NCI-H524 (cell line): ENCODE data around the gene SPRTN.
A peak's percentile ranks its signal among the peaks of the same experiment; 100 is the strongest.
"Not testable (repeated sequence)": the region's sequence is repeated elsewhere in the genome, so short reads cannot be mapped to it uniquely, and the experiment has no call there.

Experiments used
- DNase-seq, 2 experiments: peaks; one replicate each; lab custom pipeline; 2025; lab: John Stamatoyannopoulos, UW

The SPRTN gene

DNA sequence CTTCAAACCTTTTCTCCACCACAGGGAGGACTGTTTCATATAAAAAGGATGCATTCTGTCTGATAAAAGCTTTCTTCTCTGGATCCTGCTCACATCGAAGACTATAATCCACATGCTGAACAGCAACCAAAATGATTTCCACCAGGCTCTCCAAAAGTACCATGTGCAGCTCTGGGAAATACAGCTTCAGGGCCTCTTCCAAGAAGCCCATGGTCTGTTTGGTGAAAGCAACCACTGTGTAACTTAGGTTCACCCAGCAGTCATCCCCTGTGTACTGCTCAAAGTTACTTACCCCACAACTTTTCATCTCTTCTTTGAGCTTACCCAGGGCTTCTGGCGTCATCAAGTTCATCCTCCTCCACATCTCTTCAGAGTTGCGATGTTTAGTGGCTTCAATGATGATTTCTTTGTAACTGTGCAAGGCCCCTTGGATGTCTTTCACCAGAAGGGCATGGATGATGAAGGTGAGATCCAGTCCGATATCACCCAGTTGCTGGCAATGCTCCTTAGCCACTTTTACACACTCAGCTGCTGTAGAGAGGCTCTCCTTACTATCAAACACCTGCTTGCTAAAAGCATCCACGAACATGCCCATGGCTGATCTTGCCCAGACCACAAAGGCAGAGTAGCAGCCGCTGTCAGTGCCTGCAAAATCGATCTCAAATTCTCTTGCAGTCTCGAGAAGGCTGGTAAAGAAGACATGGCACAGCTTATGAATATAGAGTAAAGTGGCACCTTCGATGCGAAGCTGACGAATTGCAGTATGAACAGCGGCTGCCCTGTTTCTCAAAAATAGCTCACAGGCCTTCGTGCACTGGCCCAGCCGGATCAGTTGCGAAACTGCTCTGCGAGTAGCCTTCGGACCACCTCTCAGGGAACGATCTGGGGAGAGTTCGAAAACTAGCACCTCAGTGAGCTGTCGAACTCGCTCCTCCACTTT is 2.2 kb upstream of the SPRTN start:
- DNase-seq: peak in 1 of 2 experiments; percentile 24

DNA sequence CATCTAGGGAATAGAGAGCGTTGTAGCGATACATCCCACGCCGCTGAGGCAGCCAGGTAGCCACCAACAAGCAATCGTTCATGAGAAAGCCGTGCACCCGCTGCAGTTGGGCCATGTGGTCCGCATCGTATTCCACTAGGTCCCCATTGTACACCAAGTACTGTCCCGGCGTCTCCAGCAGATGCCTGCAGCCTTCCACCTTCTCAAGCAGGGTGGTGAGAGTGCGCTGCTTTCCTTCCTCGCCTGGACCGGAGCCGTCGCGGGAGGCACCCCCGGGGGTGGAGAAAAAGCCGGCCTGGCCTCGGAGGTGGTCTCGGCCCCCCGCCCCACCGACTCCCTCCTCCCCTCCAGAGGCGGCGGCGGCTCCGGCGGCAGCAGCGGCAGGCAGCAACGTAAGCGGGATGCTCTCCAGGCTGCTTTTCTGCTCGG is 1.0 kb upstream of the SPRTN start:
- DNase-seq: no peak

DNA sequence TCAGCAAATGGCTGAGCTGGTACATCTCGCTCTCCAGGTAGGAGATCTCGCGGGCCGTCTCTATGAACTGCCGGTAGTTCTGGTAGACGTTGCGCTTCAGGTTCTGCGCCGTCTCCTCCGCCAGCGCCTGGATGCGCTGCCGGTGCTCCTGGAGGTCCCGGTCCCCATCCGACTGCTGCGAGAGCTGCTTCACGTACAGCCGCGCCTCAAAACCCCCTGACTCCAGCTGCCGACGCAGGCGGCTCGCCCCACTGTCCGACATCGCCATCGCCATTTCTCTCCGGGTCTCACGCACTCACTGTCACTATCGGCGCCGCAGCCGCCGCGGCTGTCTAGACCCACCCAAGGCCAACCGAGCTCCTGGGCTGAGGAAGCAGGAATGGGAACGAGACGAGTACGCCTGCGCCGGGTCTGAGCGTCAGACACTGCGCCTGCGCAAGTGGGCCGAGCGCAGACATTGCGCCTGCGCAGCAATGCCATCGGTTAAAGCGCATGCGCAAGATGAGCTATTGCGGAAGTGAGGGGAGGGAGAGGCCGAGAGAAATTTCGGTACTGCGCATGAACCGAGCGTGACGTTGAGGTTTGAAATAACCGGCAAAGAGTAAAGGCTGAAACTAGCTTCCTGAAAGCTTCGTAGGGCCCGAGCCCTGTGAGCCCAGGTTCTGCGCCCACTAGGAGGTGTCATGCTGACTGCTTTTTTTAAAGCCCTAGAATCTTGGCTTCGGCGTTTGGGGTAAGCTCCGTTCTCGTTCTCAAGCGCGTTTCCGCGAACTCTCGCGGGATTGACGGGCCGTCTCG is 422 bp upstream of the SPRTN start, which contains the start of gene EXOC8:
TSS of gene EXOC8 (minus strand) at position 381 of the 798 bp plus-strand sequence. CDS start at position 274, 107 bp downstream.
- DNase-seq: peak; percentile 93 to 97

GRCh38 chr1:231340328-231341013 is 2.4 kb downstream of the SPRTN start:
- no peak for DNase-seq

DNA sequence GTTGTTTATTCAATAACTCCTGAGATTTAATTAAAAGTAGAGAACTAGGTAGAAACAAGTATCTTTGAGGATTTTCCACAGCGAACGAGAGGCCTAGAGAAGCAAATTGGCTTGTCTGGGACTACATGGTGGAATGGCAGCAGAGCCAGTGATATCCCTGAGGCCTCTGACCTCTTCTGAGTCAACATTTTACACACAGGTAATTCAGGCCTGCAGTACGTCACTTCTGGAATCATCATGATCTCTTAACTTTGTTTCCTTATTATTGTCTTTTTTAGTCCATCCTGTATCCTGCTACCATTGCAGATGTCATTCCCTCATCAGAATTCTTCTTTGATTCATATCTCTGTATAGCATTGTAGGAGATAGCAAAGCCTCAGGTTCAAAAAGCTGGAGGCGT is 9.9 kb downstream of the SPRTN start:
- DNase-seq: no peak

- DNase-seq: no peak
These were observed 10.3 kb downstream of the SPRTN start for GRCh38 chr1:231348442-231348841.

DNA sequence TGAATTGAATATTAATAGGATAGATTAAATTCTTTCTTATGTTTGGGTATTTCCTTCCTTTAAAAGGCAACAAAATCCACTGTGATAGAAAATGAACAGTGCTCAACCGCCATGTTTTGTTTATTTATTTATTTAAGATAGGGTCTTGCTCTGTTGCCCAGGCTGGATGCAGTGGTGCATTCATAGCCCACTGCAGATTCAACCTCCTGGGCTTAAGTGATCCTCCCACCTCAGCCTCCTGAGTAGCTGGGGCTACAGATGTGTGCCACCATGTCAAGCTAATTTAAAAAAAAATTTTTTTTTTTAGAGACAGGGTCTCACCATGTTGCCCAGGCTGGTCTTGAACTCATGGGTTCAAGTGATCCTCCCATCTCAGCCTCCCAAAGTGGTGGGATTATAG is 10.8 kb downstream of the SPRTN start:
- not testable (repeated sequence) for DNase-seq

- DNase-seq: no peak
These were observed 13.7 kb downstream of the SPRTN start for GRCh38 chr1:231351816-231352215.

DNA sequence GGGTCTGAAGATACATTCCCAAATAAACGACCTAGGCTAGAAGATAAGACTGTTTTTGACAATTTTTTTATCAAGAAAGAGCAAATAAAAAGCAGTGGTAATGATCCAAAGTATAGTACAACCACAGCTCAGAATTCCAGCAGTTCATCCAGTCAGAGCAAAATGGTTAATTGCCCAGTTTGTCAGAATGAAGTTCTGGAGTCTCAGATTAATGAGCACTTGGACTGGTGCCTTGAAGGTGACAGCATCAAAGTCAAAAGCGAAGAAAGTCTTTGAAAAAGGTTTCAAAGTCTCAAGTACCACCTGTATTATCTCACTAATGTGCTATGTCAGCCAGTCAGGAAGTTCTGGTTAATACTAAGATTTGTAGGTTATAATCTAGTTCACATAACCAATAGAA is 15.0 kb downstream of the SPRTN start:
- DNase-seq: no peak

GRCh38 chr1:231354330-231355020 is 16.4 kb downstream of the SPRTN start:
- DNase-seq: no peak

DNA sequence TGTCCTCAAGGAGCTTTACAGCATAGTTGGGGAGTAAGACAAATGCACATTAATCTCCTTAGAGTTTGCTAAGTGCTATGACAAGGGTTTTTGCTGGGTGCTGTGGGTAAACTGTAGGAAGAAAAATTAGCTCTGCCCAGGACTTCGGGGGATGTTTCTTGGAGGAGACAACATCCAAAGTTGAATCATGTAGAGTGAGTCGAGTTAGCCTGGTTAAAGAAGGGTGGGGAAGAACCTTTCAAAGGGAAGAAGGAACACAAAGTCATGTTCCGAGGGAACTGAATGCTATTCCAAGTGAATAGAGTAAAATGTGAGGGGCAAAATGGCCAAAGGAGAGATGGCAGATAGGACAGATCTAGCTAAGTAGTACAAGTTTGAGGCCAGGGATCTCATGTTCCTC is 17.1 kb downstream of the SPRTN start:
- DNase-seq: no peak

GRCh38 chr1:231357187-231357772 is 19.2 kb downstream of the SPRTN start:
- DNase-seq: no peak

GRCh38 chr1:231357831-231358354 is 19.8 kb downstream of the SPRTN start:
- DNase-seq: peak in 1 of 2 experiments; percentile 66

- DNase-seq: no peak
These were observed 21.0 kb downstream of the SPRTN start for GRCh38 chr1:231359113-231359512.

GRCh38 chr1:231362325-231362724 is 24.2 kb downstream of the SPRTN start:
- no peak for DNase-seq

DNA sequence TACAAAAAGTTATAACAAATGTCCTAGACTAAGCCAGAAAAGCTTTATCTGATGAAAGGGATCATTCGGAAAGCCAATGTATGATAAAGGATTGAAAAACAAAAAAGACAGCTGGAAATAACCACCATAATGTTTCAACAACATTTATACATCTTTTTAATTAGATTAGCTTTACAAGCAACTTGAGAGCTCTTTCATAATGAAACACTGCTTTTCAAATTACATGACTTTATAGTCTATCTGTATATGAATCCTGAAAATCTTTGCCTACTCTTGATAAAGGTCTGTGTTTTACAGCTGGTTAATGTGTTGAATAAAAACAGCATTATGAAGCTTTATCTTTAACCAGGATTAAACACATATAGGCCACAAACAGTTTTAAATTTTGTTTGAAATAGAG is 25.5 kb downstream of the SPRTN start:
- DNase-seq: no peak

DNA sequence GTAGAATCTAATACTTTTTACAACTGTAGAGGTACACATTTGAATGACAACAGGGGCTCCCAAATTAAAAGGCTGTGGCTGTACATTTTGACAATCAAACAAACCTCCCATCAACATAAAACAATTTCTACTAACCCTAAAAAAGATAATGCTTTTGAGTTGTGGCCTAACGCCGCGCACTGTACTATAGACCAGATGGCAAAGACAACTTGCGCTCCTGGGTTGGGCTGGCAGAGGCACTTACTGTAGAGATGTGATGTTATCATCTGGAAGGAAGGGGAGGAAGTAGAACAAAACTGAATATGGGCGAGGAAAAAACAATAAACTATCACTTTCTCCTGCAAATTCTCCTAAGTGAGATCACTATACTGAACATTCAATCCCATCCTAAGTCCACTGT is 26.1 kb downstream of the SPRTN start:
- DNase-seq: peak in 1 of 2 experiments; percentile 5

DNA sequence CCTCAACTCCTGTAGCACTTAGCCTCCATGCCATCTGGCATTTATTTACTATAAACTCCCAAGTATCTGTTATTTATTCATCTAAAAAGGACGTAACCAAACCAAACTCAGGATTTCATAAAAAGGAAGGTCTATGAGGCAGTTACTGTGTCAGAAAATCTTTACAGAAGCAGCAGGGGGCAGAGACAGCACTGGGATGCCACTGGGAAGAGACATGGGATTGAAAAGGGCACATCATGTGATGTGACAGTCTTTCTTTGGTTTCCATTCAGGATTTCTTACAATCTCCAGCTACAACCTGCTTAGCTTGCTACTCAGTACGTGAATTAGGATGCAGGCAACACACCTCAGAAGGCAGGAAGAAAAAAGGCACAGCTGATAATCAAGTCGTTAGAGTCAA is 31.2 kb downstream of the SPRTN start:
- no peak for DNase-seq

DNA sequence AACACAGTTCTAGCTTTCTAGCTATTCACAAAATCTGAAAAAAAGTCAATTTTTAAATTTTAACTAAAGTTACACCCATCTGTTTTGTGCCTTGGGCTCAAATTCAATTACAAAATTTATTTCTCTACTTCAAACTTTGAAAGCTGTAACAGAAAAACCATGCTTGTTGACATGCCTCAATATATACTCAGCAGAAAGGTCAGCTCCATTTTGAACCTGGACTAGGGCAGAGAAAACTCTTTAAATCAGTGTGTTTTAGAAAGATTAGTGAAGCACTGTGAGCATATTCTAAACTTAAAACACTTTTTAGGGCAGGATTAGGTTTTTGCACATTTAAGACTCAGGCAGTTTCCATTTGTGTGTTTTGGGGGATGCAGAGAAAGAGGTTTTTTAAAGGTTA is 34.4 kb downstream of the SPRTN start:
- no peak for DNase-seq

DNA sequence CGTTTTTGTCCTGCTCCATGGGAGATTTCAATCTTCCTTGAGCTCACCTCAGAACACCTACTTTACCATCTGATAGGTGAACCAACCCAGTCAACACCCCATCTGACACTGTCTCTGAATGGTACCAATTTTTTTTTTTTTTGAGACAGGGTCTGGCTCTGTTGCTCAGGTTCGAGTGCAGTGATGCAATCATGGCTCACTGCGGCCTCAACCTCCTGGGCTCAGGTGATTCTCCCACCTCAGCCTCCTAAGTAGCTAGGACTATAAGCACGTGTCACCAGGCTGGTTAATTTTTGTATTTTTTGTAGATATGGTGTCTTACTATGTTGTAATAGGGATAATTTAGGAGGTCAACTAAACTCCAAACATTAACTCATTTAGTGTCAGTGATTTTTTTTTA is 36.3 kb downstream of the SPRTN start:
- no peak for DNase-seq

DNA sequence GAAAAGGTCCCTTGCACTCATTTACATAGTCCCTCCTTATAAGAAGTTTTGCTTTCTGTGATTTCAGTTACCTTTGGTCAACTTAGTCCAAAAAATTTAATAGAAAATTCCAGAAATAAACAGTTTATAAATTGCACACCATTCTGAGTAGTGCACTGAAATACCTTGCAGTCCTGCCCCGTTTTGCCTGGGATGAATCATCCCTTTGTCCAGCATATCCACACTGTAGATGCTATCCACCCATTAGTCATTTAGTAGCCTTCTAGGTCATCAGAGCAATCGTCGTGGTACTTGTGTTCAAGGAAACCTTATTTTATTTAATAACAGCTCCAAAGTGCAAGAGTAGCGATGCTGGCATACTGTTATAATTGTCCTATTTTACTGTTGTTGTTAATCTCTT is 38.0 kb downstream of the SPRTN start:
- DNase-seq: no peak
